RPMI7951 (cell line): ENCODE results near the gene BMP4. TPM values are rescaled to one million over a fixed set of nuclear protein-coding genes. Genes with fewer than 3 reads are reported as not detected.

Experiments used
- DNase-seq: peaks from one replicate; pipeline ENCODE4 v3.0.0-alpha.2; 2012; ENCODE audit warnings: low read depth
- total RNA-seq: library from RNA; depleted of rRNA; stranded (reverse); fragments of >200 nt; shearing (Covaris generic); gene quantifications from 2 replicates; pipeline ENCODE4 v1.2.3, GENCODE V29; 2014

BMP4 gene
- total RNA-seq, 1 experiment from 2014 or later = 77.1 TPM

GRCh38 chr14:53946404-53947093 lies 10.1 kb downstream of the BMP4 start:
- DNase-seq = no peak

GRCh38 chr14:53946071-53946403 lies 10.6 kb downstream of the BMP4 start:
- DNase-seq = no peak

- DNase-seq = no peak
Observed at GRCh38 chr14:53943751-53944083, 12.9 kb downstream of the BMP4 start.

- no peak for DNase-seq
Observed at GRCh38 chr14:53942970-53943750, 13.5 kb downstream of the BMP4 start.

GRCh38 chr14:53938136-53938837 lies 18.3 kb downstream of the BMP4 start:
- DNase-seq = no peak

- DNase-seq = no peak
Observed at GRCh38 chr14:53934778-53935414, 21.7 kb downstream of the BMP4 start.

GRCh38 chr14:53932966-53933365 lies 23.7 kb downstream of the BMP4 start:
- no peak for DNase-seq

- no peak for DNase-seq
Observed at GRCh38 chr14:53929871-53930715, 26.5 kb downstream of the BMP4 start.

- no peak for DNase-seq
Observed at GRCh38 chr14:53927171-53927570, 29.5 kb downstream of the BMP4 start.

GRCh38 chr14:53925201-53925766 lies 31.3 kb downstream of the BMP4 start:
- no peak for DNase-seq

- DNase-seq = peak; percentile 87
Observed at GRCh38 chr14:53924753-53925152, 31.9 kb downstream of the BMP4 start.

- no peak for DNase-seq
Observed at GRCh38 chr14:53921027-53921426, 35.6 kb downstream of the BMP4 start.

GRCh38 chr14:53916239-53916638 lies 40.4 kb downstream of the BMP4 start:
- DNase-seq = no peak

GRCh38 chr14:53915364-53916014 lies 41.1 kb downstream of the BMP4 start:
- peak; percentile 6 for DNase-seq

GRCh38 chr14:53912021-53912420 lies 44.6 kb downstream of the BMP4 start:
- DNase-seq = no peak

GRCh38 chr14:53908416-53908815 lies 48.2 kb downstream of the BMP4 start:
- no peak for DNase-seq

- DNase-seq = peak; percentile 11
Observed at GRCh38 chr14:53902307-53902706, 54.3 kb downstream of the BMP4 start.

GRCh38 chr14:53900499-53900898 lies 56.1 kb downstream of the BMP4 start:
- peak; percentile 39 for DNase-seq
